Endometrial microvascular endothelial cells (primary cell): ENCODE results near the gene MRPL48. TPM values are rescaled to one million over a fixed set of nuclear protein-coding genes. Genes with fewer than 3 reads are reported as not detected.

Experiments used
- in situ Hi-C: cut with HindIII; loops from 2 replicates; pipeline ENCODE4 v1.10.0; 2017; ENCODE audit warnings: low sequenced_read_pairs, low pct_unique_long_range_greater_than_20kb; ENCODE audit errors: inconsistent ontology term
- total RNA-seq: library from RNA; depleted of rRNA; stranded (reverse); fragments of >200 nt; gene quantifications from one replicate; pipeline ENCODE4 v1.2.3, GENCODE V29; 2015; ENCODE audit errors: inconsistent ontology term

MRPL48 gene
- total RNA-seq, 1 donor from 2014 or later = 25.8 TPM

DNA sequence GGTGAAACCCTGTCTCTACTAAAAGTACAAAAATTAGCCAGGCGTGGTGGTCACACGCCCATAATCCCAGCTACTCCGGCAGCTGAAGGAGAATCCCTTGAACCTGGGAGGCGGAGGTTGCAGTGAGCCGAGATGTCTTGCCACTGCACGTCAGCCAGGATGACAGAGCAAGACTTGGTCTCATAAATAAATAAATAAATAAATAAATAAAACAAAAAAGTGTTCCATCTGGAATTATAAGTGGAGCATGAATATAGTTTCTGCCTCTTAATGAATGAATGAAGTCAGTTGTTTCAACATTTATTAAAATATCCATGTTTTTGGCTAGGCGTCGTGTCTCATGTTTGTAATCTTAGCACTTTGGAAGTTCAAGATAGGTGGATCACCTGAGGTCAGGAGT is 27.1 kb downstream of the MRPL48 start:
- in situ Hi-C loops = no loop called here

DNA sequence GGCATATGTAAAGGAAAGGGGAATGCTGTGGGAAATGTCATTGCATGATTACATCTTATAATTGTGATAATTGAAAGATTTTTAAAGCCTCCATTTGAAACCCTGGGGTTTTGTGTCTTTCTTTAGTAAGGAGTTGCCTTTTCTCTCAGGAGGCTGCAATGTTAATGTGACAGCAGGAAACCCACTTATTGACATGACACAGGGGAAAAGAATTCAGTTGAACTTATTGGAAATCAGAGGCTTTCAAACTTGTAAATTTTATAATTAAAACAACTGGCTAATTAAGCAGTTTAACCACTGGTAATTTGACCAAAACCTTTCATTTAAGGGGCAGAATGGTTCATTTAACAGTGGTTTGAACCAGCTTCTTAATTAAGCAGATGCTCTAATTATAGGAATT is 31.2 kb downstream of the MRPL48 start:
- in situ Hi-C loops = no loop called here

DNA sequence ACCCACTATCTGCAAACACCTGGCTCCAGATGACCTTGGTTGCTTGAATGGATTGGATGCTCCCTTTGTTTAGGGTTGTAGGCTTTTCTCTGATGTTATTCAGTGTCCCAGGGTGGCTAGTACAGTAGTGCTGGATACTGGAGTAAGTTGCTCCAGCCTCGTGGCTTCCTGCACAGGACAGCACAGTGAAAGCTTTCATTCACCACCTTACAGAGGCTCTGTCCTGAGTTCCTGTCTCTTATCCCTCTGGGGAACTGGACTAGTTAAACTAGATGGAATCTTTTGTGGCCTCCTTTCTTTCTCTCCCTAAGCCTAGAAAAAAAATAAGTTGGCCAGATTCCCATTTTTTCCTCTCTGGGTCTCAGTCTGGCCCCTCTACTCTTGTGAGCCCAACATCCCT is 42.6 kb downstream of the MRPL48 start:
- in situ Hi-C loops = no loop called here

DNA sequence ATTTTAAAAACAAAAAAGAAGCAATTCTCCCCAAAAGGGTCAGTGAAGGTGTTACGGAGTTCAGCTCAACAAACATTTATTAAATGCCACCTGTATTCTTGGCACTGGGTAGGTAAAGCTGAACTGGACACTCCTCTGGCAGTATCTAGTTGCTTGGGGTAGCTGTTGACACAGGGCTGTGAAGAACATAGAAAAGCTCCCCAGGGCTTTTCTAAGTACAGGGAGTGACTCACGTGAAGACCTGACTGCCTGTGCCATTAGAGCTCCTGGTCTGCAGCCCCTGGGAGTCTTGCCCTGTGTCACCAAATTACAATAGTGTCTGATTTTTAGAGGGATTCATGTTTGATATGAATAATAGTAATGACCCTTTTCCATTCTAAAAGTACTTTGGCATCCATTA is 45.4 kb downstream of the MRPL48 start:
- in situ Hi-C loops = no loop called here

DNA sequence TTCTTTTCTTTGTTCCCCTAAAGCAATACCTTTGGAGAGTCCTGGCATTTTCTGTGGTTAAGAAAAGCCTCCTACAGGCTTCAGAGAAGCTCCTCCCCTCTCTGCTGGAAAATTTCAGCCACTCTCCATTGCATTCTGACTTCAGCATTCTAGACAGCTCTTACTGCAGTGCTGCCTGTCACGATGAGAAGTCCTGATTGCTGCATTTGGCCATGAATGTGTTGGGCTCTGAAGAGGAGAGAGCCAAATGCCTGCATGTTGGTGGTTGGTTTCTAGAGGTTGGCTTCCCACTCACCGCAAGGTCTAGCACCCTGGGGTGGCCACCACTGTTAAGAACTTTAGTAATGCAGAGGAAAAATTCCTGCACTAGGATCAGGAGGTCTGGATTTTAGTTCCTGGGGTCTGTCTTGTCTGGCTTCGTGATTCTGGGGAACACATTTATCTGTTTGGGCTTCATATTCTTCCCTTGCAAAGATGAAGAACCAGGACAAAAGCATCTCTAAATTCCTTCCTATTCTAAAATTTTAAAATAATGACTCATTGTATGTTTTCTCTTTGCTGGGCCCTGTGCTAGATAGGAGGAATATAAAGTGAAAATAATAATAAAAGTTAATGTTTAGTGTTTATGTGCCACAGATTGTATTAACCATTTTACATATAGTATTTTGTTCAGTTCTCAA is 50.9 kb downstream of the MRPL48 start:
- in situ Hi-C loops = no loop called here

DNA sequence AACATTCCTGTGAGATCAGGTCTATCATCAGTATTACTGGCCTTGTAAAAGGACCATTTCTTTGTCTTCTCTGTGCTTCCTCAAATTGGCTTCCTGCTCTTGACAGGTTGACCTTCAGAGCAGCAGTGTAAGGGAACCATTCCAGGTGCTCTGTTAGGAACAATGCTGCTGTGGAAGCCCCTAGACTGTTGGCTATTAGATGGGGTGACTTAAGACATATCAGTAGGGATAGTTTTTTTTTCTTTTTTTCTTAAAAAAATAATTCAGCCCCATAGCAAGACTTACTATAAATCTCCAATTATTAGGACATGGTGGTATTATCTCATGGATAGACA is 51.4 kb downstream of the MRPL48 start:
- in situ Hi-C loops = no loop called here

DNA sequence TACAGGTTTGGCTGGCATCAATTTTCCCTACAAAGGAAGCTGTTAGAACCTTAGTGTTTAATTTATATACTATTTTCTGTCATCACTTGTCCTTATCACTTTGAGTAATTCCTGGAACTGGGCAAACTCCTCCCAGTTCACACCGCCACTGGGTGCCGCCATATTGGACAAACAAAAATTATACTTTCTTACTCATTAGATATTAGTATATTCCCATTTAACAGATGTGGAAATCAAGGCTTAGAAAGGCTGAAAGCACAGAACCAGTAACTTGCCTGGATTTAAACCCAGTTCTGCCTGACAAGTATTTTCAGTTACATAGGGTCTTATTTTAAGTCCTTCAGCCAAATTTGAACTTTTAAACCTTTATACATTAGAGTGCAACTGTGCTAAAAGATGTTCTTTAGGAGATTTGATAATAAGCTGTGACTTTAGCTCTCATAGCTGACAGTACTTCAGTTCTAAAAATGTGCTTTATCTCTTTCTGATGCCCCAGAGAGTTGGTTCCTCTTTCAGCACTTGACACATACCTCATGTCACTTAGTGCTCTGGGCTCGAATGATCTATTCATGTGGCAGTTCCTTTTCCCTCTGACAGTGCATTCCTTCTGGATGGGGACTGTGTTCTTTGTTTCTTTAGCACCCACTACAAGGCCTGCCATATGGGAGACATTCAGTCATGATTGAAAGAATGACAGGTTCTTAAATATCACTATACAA is 63.5 kb downstream of the MRPL48 start:
- in situ Hi-C loops = no loop called here

DNA sequence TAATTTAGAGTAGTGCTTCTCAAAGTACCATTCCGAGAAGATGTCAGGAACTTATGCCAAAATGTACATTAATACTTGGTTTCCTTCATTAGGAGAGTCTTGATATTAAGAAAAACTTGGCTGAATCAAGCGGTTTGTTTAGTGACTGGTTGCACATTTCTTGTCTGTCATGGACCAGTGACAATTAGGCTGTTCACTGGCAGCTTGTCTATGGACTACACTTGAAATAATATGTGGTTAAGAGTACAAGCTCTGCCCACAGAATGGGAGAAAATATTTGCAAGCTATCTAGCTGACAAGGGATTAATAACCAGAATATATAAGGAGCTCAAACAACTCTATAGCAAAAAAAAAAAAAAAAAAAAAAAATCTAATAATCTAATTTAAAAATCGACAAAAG is 64.4 kb downstream of the MRPL48 start:
- in situ Hi-C loops = no loop called here

DNA sequence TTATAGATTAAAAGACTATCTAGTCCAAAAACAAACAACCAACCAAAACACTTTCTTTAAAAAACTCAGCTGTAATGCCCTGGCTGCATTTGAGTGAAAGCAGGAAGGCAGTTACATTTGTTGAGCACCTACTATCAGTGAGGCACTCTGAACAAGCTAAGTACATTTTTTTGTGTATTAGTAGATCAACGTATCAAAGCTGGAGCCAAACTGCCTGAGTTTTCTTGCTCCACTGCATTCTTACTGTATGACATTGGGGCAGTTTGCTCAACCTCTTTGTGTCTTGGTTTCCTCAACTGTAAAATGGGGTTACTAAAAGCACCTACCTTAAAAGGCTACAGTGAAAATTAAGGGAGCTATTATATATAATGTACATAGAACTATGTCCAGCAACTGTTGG is 67.0 kb downstream of the MRPL48 start:
- in situ Hi-C loops = no loop called here

DNA sequence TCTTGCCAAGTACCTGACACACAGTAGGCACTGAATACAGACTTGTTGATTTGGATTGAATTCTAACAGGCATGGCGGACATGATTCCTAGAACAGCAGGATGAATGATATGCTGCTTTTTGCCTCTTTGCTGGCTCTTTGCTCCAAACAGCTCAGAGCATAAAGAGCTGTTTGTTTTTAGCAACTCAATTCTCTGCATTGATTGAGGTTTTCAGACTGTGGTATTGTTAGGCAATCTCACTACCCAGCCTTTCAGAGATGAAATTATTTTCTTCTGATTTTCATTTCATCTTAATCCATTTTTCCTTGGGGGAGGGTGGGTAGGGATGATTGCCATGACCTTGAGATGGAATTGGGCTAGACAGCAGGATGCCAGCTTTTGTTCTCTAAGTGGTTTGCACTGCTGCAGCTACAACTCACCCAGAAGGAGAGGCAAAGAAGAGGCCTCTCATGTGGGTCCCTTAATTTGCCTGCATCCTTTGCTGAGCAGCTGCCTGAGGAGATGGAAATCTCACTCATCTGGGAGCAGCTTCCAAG is 68.4 kb downstream of the MRPL48 start:
- in situ Hi-C loops = no loop called here

DNA sequence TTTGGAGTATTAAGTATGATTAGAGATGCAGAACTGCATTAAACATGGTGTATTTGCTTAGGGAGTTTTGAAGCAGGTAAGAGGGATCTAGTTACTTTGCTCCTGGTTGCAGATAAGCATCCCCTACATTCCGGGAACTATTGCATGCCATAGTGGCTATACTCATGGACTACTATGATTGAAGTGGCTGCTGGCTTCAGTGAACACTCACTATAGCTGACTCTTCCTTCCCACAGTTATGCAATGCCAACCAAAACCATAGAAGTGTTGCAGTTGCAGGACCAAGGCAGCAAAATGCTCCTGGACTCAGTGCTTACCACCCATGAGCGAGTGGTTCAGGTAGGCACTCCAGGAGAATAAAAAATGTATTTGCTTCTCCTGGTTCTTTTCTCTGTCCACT is 72.0 kb downstream of the MRPL48 start:
- in situ Hi-C loops = no loop called here

DNA sequence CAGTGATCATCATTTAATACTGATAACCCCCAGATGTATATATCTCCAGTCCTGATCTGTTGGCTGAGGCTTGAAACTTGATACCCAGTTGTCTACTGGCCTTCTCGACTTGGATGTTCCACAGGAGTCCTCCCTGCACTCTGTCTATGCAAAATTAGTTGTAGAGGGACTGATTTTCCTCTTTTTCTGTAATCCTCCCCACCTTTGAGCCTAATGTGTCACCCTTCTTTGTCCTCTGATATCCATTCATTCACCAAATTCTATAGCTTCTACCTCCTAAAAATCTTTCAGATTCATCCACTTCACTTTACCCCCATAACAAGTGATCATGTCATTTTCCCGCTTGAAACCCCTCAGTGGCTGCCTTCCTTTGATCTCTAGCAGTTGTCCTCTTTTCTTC is 72.5 kb downstream of the MRPL48 start:
- in situ Hi-C loops = no loop called here

DNA sequence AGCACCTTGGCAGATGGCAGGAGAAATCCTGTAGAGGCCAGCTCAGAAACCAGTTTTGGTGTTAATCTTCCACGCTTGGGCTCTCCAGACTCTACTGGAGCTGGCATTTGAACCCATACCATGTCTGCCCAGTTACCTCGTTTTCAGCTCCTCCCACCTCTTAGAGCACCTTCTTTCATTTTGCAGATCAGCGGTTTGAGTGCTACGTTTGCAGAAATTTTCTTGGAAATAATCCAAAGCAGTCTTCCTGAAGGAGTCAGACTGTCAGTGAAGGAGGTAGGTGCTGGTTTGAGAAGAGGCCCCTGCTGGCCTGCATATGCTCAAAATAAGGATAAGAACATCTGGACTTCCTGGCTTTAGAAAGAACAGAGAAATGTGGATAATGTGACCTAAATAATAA is 75.3 kb downstream of the MRPL48 start:
- in situ Hi-C loops = no loop called here

DNA sequence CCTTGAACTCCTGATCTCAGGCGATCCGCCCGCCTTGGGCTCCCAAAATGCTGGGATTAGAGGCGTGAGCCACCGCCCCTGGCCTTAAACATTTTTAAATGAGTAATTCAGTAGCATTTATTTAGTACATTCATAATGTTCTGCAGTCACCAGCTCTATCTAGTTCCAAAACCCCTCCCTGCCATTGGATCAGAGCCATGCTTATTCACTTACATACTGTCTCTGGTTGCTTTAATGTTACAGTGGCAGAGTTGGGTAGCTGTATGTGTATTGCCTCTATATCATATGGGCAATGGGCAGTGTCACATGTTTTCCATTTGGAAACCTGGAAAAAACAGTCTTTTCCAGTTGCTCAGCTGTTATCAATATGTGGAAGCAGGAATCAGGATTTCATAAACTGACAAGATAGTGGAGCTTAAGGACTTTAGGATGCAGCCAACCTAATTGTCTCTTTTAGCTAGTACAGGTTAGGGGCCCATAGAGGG is 78.5 kb downstream of the MRPL48 start:
- in situ Hi-C loops = no loop called here

DNA sequence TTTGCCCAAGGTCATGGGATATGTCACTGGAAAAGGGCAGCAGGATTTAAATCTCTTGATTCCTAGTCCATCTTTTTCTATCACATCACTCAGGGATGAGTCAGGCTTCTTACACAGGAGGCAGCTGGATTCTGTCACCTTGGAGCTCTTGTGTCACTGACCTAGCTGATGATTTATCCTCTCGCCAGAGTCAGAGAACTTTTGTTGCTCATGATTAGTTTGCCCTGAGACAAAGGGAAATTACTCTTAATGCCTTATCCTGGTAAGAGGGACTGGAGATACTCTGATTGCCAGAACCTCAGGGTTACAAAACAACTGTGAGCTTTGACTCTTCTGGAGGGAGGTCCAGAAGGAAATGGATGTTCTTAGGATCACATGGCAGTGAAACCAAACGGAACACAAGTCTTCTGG is 78.9 kb downstream of the MRPL48 start:
- in situ Hi-C loops = no loop called here

DNA sequence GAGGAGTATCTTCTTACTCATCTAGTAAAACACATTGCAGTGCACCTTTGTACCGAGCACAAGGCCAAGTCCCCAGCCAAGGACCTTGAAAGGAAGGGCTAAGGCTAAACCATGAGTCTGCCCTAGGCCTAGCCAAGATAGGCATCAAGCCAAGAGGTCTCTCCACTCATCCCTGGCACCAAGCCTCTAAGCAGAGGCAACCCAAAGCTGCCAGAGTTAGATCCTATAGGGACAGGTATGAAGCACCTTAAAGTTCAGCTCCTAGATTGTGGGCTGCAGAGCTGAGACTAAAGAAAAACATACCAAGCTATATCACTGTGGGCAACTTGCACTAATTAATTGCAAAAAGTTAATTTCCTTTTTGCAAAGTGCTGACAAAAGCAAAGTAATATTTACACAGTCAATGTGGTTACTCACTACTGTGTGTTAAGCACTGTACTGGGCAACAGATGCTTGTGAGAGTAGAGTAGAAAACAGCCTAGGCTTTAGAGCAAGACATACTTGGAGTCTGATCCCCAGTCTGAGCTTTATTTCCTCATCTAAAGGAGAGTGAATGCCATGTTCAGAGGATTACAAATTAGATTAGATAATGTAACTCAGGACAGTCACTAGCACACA is 81.8 kb downstream of the MRPL48 start:
- in situ Hi-C loops = no loop called here

DNA sequence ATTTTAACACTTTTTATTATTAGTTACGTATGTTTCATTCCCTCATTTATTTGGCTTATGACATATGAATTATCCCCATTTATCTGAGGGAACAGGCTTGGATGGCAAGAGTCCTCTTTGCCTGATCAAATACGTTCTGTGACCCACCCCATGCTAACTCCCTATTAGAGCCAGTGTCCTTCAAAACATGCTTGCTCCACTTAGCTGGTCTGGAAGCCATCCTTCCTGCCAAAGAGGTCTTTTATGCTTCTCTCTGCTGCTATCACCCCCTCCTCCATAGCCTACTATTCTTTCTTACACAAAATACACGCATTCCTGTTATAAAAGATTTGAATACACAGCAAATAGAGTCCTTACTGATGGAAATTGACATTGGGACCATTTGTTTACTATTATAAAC is 82.6 kb downstream of the MRPL48 start:
- in situ Hi-C loops = no loop called here

DNA sequence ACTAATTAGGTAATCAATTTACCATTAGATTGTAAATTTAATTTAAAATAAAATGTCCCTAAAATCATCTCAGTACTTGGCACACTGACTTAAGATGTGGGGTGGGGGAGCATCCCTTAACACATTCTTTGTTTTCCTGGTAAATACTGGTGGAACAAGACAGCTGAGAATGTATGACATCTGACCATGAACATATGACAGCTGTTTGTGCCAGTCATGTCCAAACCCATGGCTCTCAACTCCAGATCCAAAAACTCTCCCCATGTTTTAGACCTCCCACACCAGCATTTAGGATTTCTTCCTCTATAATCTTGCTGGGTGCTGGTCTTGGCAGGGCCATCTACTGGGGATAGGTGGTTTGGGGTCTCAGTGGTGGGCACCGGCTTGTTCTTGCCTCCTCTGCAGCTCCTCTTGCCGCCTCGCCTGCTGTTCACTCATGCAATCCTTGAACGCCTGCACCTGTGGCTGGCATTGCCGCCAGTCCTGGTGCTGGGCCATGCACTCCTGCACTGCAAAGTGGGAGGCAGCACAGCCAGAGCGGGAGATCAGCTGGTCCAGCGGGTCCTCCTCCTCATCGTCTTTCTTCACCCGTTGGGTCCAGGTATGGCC is 85.2 kb downstream of the MRPL48 start:
- in situ Hi-C loops = no loop called here

DNA sequence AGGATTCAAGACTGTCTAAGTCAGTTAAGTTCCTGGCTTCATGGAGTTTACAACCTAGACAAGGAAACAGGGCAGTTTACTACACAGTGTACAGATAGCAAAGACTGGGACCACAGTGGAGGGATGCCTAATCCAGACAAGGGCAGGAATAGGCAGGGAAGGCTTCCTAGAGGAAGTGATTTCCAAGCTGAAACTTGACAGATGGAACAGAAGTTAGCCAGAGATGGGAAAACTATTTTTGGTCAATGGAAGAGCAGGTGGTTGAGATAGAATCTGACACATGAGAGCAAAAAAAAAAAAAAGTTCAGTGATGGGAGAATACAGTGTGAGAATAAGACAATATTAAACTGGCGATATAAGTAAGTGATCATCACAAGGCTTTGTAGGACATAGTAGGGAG is 87.7 kb downstream of the MRPL48 start:
- in situ Hi-C loops = no loop called here

DNA sequence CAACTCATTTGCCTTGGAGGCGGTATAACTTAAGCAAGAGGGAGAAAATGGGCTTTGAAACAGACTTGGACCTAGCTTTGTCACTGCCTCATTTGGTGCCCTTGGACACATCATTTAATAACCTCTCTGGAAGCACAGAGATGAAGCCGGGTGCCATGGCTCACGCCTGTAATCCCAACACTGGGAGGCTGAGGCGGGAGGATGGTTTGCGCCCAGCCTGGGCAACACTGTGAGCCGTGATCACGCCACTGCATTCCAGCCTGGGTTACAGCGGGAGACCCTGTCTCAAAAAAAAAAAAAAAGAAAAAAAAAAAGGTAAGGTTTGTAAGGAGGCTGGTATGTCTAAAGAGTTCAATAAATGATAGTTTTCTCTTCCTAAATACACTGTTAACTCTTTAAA is 88.2 kb downstream of the MRPL48 start:
- in situ Hi-C loops = no loop called here
